B cell (primary cell): ENCODE results near the gene TOMM22. TPM values are rescaled to one million over a fixed set of nuclear protein-coding genes. Genes with fewer than 3 reads are reported as not detected.

ENCODE experiments used
- ATAC-seq: fragments of 200-7000 bp; cut with Tn5 transposase; one replicate; pipeline ENCODE4 v1.10.0; 2021; ENCODE audit warnings: low read depth, mild to moderate bottlenecking, moderate number of reproducible peaks, moderate library complexity
- CTCF ChIA-PET: fragments of 350-600 bp; sonication (Branson Sonifier 250); formaldehyde crosslinking; loops from one replicate; lab custom pipeline; 2021; ENCODE audit warnings: antibody characterized with exemption, inconsistent platforms; lab: Charles Lee
- POLR2A ChIA-PET: fragments of 350-600 bp; sonication (Branson Sonifier 250); formaldehyde crosslinking; loops from one replicate; lab custom pipeline; 2021; ENCODE audit warnings: antibody characterized with exemption; lab: Charles Lee
- DNase-seq: peaks from one replicate; pipeline ENCODE4 v3.0.0; 2013
- H2AFZ ChIP-seq: 2 replicates; pipeline ENCODE4 v1.6.1; 2012; ENCODE audit warnings: mild to moderate bottlenecking, low read depth, low read length; ENCODE audit not compliant: insufficient read depth, poor library complexity, severe bottlenecking
- H3K27ac ChIP-seq, 2 donors: 1 replicate in 1 of 2; 2 replicates in 1 of 2; pipeline ENCODE4 v1.5.1; 2012 to 2013; ENCODE audit warnings: low read length in 2 of 2, mild to moderate bottlenecking in 2 of 2, moderate library complexity in 1 of 2
- H3K27me3 ChIP-seq, 4 experiments: fragments of 200-600 bp in 1 of 4; sonication (generic) in 1 of 4; replicated peaks in 1 of 4; 1 replicate in 2 of 4; 2 replicates in 2 of 4; pipeline versions ENCODE4 v1.6.1 to v1.7.0; 2013 to 2016; ENCODE audit warnings: low read length in 3 of 4, mild to moderate bottlenecking in 2 of 4, mixed read lengths in 1 of 4, moderate library complexity in 1 of 4; ENCODE audit not compliant: insufficient read depth in 4 of 4, control insufficient read depth in 3 of 4; ENCODE audit errors: control extremely low read depth in 1 of 4
- H3K36me3 ChIP-seq, 2 experiments: replicated peaks in 1 of 2; 1 replicate in 1 of 2; 2 replicates in 1 of 2; pipeline versions ENCODE4 v1.6.1 to v1.7.1; 2013; ENCODE audit warnings: low read length in 1 of 2; ENCODE audit not compliant: insufficient read depth in 2 of 2, control insufficient read depth in 1 of 2; ENCODE audit errors: control extremely low read depth in 1 of 2, extremely low read depth in 1 of 2
- H3K4me1 ChIP-seq, 2 donors: fragments of 200-600 bp in 1 of 2; sonication (generic) in 1 of 2; 1 replicate in 1 of 2; 2 replicates in 1 of 2; pipeline versions ENCODE4 v1.5.1 to v1.6.1; 2013 to 2017; ENCODE audit warnings: low read length in 2 of 2; ENCODE audit not compliant: control insufficient read depth in 2 of 2, insufficient read depth in 2 of 2
- H3K4me2 ChIP-seq: replicated peaks from 2 replicates; pipeline ENCODE3; 2012; ENCODE audit warnings: mild to moderate bottlenecking, low read depth, low read length; ENCODE audit not compliant: poor library complexity, severe bottlenecking
- H3K4me3 ChIP-seq, 5 experiments: fragments of 200-600 bp in 1 of 5; sonication (generic) in 1 of 5; 1 replicate in 3 of 5; 2 replicates in 2 of 5; pipeline versions ENCODE4 v1.5.1 to v1.7.0; 2011 to 2016; ENCODE audit warnings: low read length in 4 of 5, mild to moderate bottlenecking in 4 of 5, low read depth in 2 of 5, control low read depth in 1 of 5, moderate library complexity in 1 of 5; ENCODE audit not compliant: insufficient read depth in 1 of 5; ENCODE audit errors: control extremely low read depth in 1 of 5, extremely low read depth in 1 of 5
- H3K79me2 ChIP-seq: fragments of 200-600 bp; sonication (generic); one replicate; pipeline ENCODE4 v1.6.0; 2016; ENCODE audit warnings: low read length; ENCODE audit not compliant: control insufficient read depth, insufficient read depth
- H3K9ac ChIP-seq: fragments of 200-600 bp; sonication (generic); 2 replicates; pipeline ENCODE4 v1.6.1; 2017; ENCODE audit warnings: mild to moderate bottlenecking, low read length, moderate library complexity
- H3K9me3 ChIP-seq, 3 donors: one replicate each; pipeline versions ENCODE4 v1.6.1 to v1.7.1; 2013; ENCODE audit warnings: low read length in 2 of 3; ENCODE audit not compliant: control insufficient read depth in 2 of 3, insufficient read depth in 1 of 3; ENCODE audit errors: control extremely low read depth in 1 of 3
- H4K20me1 ChIP-seq: 2 replicates; pipeline ENCODE4 v1.6.0; 2012; ENCODE audit warnings: mild to moderate bottlenecking, low read length; ENCODE audit not compliant: insufficient read depth, control insufficient read depth, poor library complexity, severe bottlenecking
- H3K27ac Mint-ChIP-seq: one replicate; pipeline ENCODE4 v1.8.0; 2021; ENCODE audit warnings: mixed read lengths
- H3K27me3 Mint-ChIP-seq: one replicate; pipeline ENCODE4 v1.8.0; 2021; ENCODE audit warnings: mixed read lengths
- H3K4me1 Mint-ChIP-seq: one replicate; pipeline ENCODE4 v1.8.0; 2021; ENCODE audit warnings: mixed read lengths
- H3K4me3 Mint-ChIP-seq: one replicate; pipeline ENCODE4 v1.8.0; 2021; ENCODE audit warnings: mixed read lengths
- H3K9me3 Mint-ChIP-seq: one replicate; pipeline ENCODE4 v1.8.0; 2022; ENCODE audit warnings: mixed read lengths; ENCODE audit not compliant: insufficient read depth
- CTCF ChIP-seq: fragments of 200-600 bp; IDR thresholded peaks from one replicate; pipeline ENCODE4 v1.8.0; 2022; ENCODE audit warnings: antibody characterized with exemption, mild to moderate bottlenecking
- EZH2 ChIP-seq: IDR thresholded peaks from 2 replicates; pipeline ENCODE4 v1.6.1; 2012; ENCODE audit warnings: borderline replicate concordance, low read depth, mild to moderate bottlenecking, moderate library complexity, low read length; ENCODE audit not compliant: insufficient read depth, poor library complexity, severe bottlenecking
- WGBS: methylation state at CpG from one replicate; pipeline ENCODE4 v1.1.5; 2013; ENCODE audit warnings: missing lambda C conversion rate; ENCODE audit not compliant: insufficient coverage; 5-methylcytosine and 5-hydroxymethylcytosine counted together
- intact Hi-C: fragments of 100-400 bp; cut with micrococcal nuclease; formaldehyde crosslinking; loops from one replicate; pipeline ENCODE4 v1.10.0; 2022
- polyA plus RNA-seq: library from polyadenylated mRNA; depleted of rRNA; stranded (reverse); fragments of >200 nt; gene quantifications from 2 replicates; pipeline ENCODE4 v1.2.3, GENCODE V29; 2012
- total RNA-seq, 2 donors: library from RNA; stranded (reverse); fragments of 120-200 nt in 1 of 2; gene quantifications; 1 replicate in 1 of 2; 2 replicates in 1 of 2; pipeline versions ENCODE4 v1.2.3 to v1.2.4, GENCODE V29; 2013 to 2022

TOMM22 gene
- total and polyA plus RNA-seq, 2 donors (not counting 1 experiment from before 2014, with no cell fraction given): 21.5 to 47.6 TPM

GRCh38 chr22:38638216-38638615 lies 43.5 kb upstream of the TOMM22 start:
- DNase-seq (no peak), ATAC-seq (no peak)
- WGBS: 96% methylated on average over 2 of the region's 2 CpGs
- no peaks in the 10 kb centered on the region for H3K4me1 ChIP-seq
- Mint-ChIP-seq H3K27me3 (peaks cover 13% of the 10 kb centered on the region), H3K4me3 (no peak overlapping the region), H3K27ac (no peak overlapping the region), H3K4me1 (no peaks in the 10 kb centered on the region), H3K9me3 (no peaks in the 10 kb centered on the region)
- no peak overlapping the region for H3K4me3 ChIP-seq
- no peaks in the 10 kb centered on the region for H3K9me3 ChIP-seq
- no peak overlapping the region for H2AFZ ChIP-seq
- no peak overlapping the region for H3K27ac ChIP-seq
- no peaks in the 10 kb centered on the region for H3K27me3 ChIP-seq
- ChIA-PET POLR2A (no interaction called here), CTCF (no interaction called here)
- intact Hi-C loops: no loop called here
- H3K79me2 ChIP-seq: no peaks in the 10 kb centered on the region
- H3K9ac ChIP-seq: no peak overlapping the region
- TF ChIP-seq EZH2 (no peak), CTCF (no peak)
- no peaks in the 10 kb centered on the region for H4K20me1 ChIP-seq
- no peak overlapping the region for H3K4me2 ChIP-seq
- no peaks in the 10 kb centered on the region for H3K36me3 ChIP-seq

GRCh38 chr22:38638728-38639127 lies 43.0 kb upstream of the TOMM22 start:
- Histone ChIP-seq H3K27me3 (no peaks in the 10 kb centered on the region), H3K9ac (no peak overlapping the region), H3K4me2 (no peak overlapping the region), H2AFZ (no peak overlapping the region), H3K36me3 (no peaks in the 10 kb centered on the region), H3K9me3 (no peaks in the 10 kb centered on the region), H3K79me2 (no peaks in the 10 kb centered on the region), H3K27ac (no peak overlapping the region), H3K4me3 (no peak overlapping the region), H4K20me1 (no peaks in the 10 kb centered on the region), H3K4me1 (no peaks in the 10 kb centered on the region)
- Mint-ChIP-seq H3K27me3 (peaks cover 14% of the 10 kb centered on the region), H3K4me1 (no peaks in the 10 kb centered on the region), H3K27ac (no peak overlapping the region), H3K9me3 (no peaks in the 10 kb centered on the region), H3K4me3 (no peak overlapping the region)
- intact Hi-C loops: no loop called here
- DNase-seq (no peak), ATAC-seq (no peak)
- POLR2A ChIA-PET: no interaction called here
- CTCF ChIA-PET: no interaction called here
- no peak for TF ChIP-seq EZH2
- TF ChIP-seq CTCF: no peak
- WGBS: 100% methylated on average over 1 of the region's 3 CpGs
